Ovary (tissue), 9 donors: ENCODE data around the gene IBA57. TPM values are rescaled to one million over a fixed set of nuclear protein-coding genes. Genes with fewer than 3 reads are reported as not detected.

ENCODE experiments used
- DNase-seq, 5 donors: peaks; one replicate each; pipeline ENCODE4 v3.0.0-alpha.2; 2019 to 2020
- H3K27ac ChIP-seq, 2 donors: fragments of 200-600 bp; one replicate each; pipeline versions ENCODE4 v1.5.1 to v1.8.0; 2019 to 2022
- H3K27me3 ChIP-seq: fragments of 200-600 bp; one replicate; pipeline ENCODE4 v1.8.0; 2022
- H3K36me3 ChIP-seq: fragments of 200-600 bp; sonication (generic); one replicate; pipeline ENCODE4 v1.5.1; 2019
- H3K4me1 ChIP-seq: one replicate; pipeline ENCODE4 v1.8.1; 2013; ENCODE audit warnings: mild to moderate bottlenecking, moderate library complexity; ENCODE audit not compliant: insufficient read depth
- H3K4me3 ChIP-seq: fragments of 200-600 bp; sonication (generic); one replicate; pipeline ENCODE4 v1.5.1; 2017
- H3K9me3 ChIP-seq, 2 donors: fragments of 200-600 bp in 1 of 2; sonication (generic) in 1 of 2; one replicate each; pipeline versions ENCODE4 v1.5.1 to v1.8.1; 2013 to 2019; ENCODE audit warnings: mild to moderate bottlenecking in 1 of 2, moderate library complexity in 1 of 2
- CTCF ChIP-seq, 3 donors: fragments of 450-650 bp in 2 of 3; fragments of 200-600 bp in 1 of 3; IDR thresholded peaks; one replicate each; pipeline versions ENCODE4 v1.5.1 to v1.8.0; 2016 to 2022; ENCODE audit warnings: antibody characterized with exemption in 3 of 3, mild to moderate bottlenecking in 1 of 3
- EP300 ChIP-seq: sonication (generic); formaldehyde crosslinking; IDR thresholded peaks from one replicate; pipeline ENCODE4 v1.6.1; 2017; ENCODE audit warnings: antibody characterized with exemption
- POLR2A ChIP-seq: fragments of 450-650 bp; IDR thresholded peaks from one replicate; pipeline ENCODE4 v1.6.1; 2017; ENCODE audit warnings: antibody characterized with exemption, mild to moderate bottlenecking, moderate library complexity
- WGBS, 3 donors: extraction: QIAGEN DNeasy Blood & Tissue Kit in 1 of 3; methylation state at CpG; one replicate each; pipeline versions ENCODE4 v1.1.5 to v1.1.7; 2013 to 2017; 5-methylcytosine and 5-hydroxymethylcytosine counted together
- intact Hi-C, 4 donors: fragments of 100-400 bp; cut with DNase I; formaldehyde crosslinking; loops; one replicate each; pipeline versions ENCODE4 v1.11.0 to v1.15.1; 2022 to 2023
- polyA plus RNA-seq, 2 donors: library from polyadenylated mRNA; stranded (reverse); fragments of 200-250 nt in 1 of 2; fragments of 350-450 nt in 1 of 2; fragmentation: Illumina TruSeq in 1 of 2; extraction: RNeasy Lipid Tissue Mini Kit (QIAGEN cat#74804) in 1 of 2; gene quantifications; one replicate each; pipeline ENCODE4 v1.2.3, GENCODE V29; 2013 to 2014
- total RNA-seq, 7 donors: library from RNA; depleted of rRNA in 2 of 7; stranded (reverse); fragments of >200 nt in 2 of 7; fragmentation: NEBNext Ultra II Directional in 3 of 7; extraction: Animal tissue kit (Norgen Biotek cat#: 25700) in 3 of 7; gene quantifications; one replicate each; pipeline versions ENCODE4 v1.1.0 to v1.2.4, GENCODE V29; 2016 to 2023
- donor health status: DM: no; HTN: no; CAD: no; lungs with moderate emphysema.
- donor health status: DM: no; HTN: no; CAD: no.
- donor health status: Bipolar disorder and iron deficiency.
- donor health status: DM: yes; HTN: yes; CAD: no.
- donor health status: DM: no; HTN: no; CAD: no.
- donor health status: DM: yes; HTN: yes; CAD: no.

The IBA57 gene
- total and polyA plus RNA-seq, 9 donors: 2.8 to 14.5 (median 9.0) TPM

GRCh38 chr1:228175316-228176023, 9.9 kb downstream of the IBA57 start:
- TF ChIP-seq EP300: no peak
- TF ChIP-seq POLR2A: no peak
- TF ChIP-seq CTCF (IDR thresholded peaks at IDR 0.05): no peak
- Histone ChIP-seq H3K27ac (no peak overlapping the region), H3K36me3 (no peaks in the 10 kb centered on the region), H3K4me3 (no peak overlapping the region), H3K4me1 (peaks cover 3% of the 10 kb centered on the region), H3K27me3 (no peaks in the 10 kb centered on the region), H3K9me3 (no peaks in the 10 kb centered on the region)
- intact Hi-C loops: no loop called here
- DNase-seq: peak in 1 of 5 donors; percentile 21
- 86 to 90% (median 88%) methylated on average over 14 to 18 of the region's 18 CpGs for WGBS, 3 donors

GRCh38 chr1:228176024-228176395, 10.4 kb downstream of the IBA57 start:
- H3K4me3 ChIP-seq: no peak overlapping the region
- no peak for DNase-seq
- H3K27ac ChIP-seq: no peak overlapping the region
- H3K9me3 ChIP-seq: no peaks in the 10 kb centered on the region
- no peak for TF ChIP-seq EP300
- TF ChIP-seq CTCF (IDR thresholded peaks at IDR 0.05): no peak
- 95 to 100% (median 99%) methylated on average over 4 of the region's 4 CpGs for WGBS, 3 donors
- no peaks in the 10 kb centered on the region for H3K36me3 ChIP-seq
- peaks cover 3% of the 10 kb centered on the region for H3K4me1 ChIP-seq
- intact Hi-C loops: no loop called here
- no peaks in the 10 kb centered on the region for H3K27me3 ChIP-seq

GRCh38 chr1:228176461-228177182, 11.0 kb downstream of the IBA57 start:
- Histone ChIP-seq H3K4me1 (peaks cover 3% of the 10 kb centered on the region), H3K27ac (no peak overlapping the region), H3K36me3 (no peaks in the 10 kb centered on the region), H3K27me3 (no peaks in the 10 kb centered on the region), H3K9me3 (no peaks in the 10 kb centered on the region), H3K4me3 (no peak overlapping the region)
- intact Hi-C loops: no loop called here
- TF ChIP-seq CTCF (IDR thresholded peaks at IDR 0.05): no peak
- TF ChIP-seq POLR2A: no peak
- TF ChIP-seq EP300: no peak
- WGBS, 3 donors: 89 to 90% (median 89%) methylated on average over 17 to 19 of the region's 19 CpGs
- DNase-seq: peak in 1 of 5 donors; percentile 27

GRCh38 chr1:228177183-228177475, 11.5 kb downstream of the IBA57 start:
- H3K9me3 ChIP-seq: no peaks in the 10 kb centered on the region
- H3K4me3 ChIP-seq: no peak overlapping the region
- no peak overlapping the region for H3K27ac ChIP-seq
- intact Hi-C loops: no loop called here
- TF ChIP-seq POLR2A (no peak), CTCF (IDR thresholded peaks at IDR 0.05) (no peak), EP300 (no peak)
- peak in 1 of 5 donors; percentile 31 for DNase-seq
- peaks cover 3% of the 10 kb centered on the region for H3K4me1 ChIP-seq
- 89 to 94% (median 91%) methylated on average over 5 of the region's 5 CpGs for WGBS, 3 donors
- no peaks in the 10 kb centered on the region for H3K36me3 ChIP-seq
- no peaks in the 10 kb centered on the region for H3K27me3 ChIP-seq
